SU-DHL-6 (cell line): ENCODE results near the gene INKA2.

Experiments
- H2AFZ ChIP-seq: fragments of 200-600 bp; sonication (generic); 2 replicates; pipeline ENCODE4 v1.6.1; 2014; ENCODE audit warnings: low read depth, mild to moderate bottlenecking, moderate library complexity, mixed read lengths, antibody characterized with exemption, low read length; ENCODE audit not compliant: severe bottlenecking
- H3F3A ChIP-seq: fragments of 200-600 bp; shearing (Covaris generic); 2 replicates; pipeline ENCODE4 v1.6.0; 2016; ENCODE audit warnings: antibody characterized with exemption, mild to moderate bottlenecking; ENCODE audit not compliant: insufficient read depth
- H3K27ac ChIP-seq: fragments of 200-600 bp; sonication (generic); 2 replicates; pipeline ENCODE4 v1.5.1; 2016; ENCODE audit warnings: low read depth, mild to moderate bottlenecking, low read length, moderate library complexity, mixed read lengths
- H3K27me3 ChIP-seq: fragments of 200-600 bp; sonication (generic), shearing (Covaris generic); 2 replicates; pipeline ENCODE4 v1.6.0; 2014; ENCODE audit warnings: mild to moderate bottlenecking, low read length
- H3K36me3 ChIP-seq: fragments of 200-600 bp; sonication (generic); 2 replicates; pipeline ENCODE4 v1.6.1; 2014; ENCODE audit warnings: mild to moderate bottlenecking, low read length, mixed read lengths
- H3K4me2 ChIP-seq: fragments of 300-600, 200-600 bp; shearing (Covaris generic), sonication (generic); 2 replicates; pipeline ENCODE4 v1.6.0; 2014; ENCODE audit warnings: low read length, low read depth, mild to moderate bottlenecking; ENCODE audit not compliant: poor library complexity, severe bottlenecking
- H3K4me3 ChIP-seq: fragments of 200-600 bp; sonication (generic); 2 replicates; pipeline ENCODE4 v1.5.1; 2014; ENCODE audit warnings: antibody characterized with exemption, low read length, mild to moderate bottlenecking, mixed read lengths; ENCODE audit not compliant: insufficient read depth, poor library complexity, severe bottlenecking
- H3K79me2 ChIP-seq: fragments of 200-600 bp; sonication (generic); 2 replicates; pipeline ENCODE4 v1.6.1; 2014; ENCODE audit warnings: mild to moderate bottlenecking, low read length, moderate library complexity; ENCODE audit not compliant: insufficient read depth
- H3K9ac ChIP-seq: fragments of 200-600 bp; sonication (generic); 2 replicates; pipeline ENCODE4 v1.7.0; 2014; ENCODE audit warnings: mild to moderate bottlenecking, low read length
- H3K9me2 ChIP-seq: fragments of 200-600 bp; sonication (generic); replicated peaks from 2 replicates; pipeline ENCODE4 v1.6.1; 2014; ENCODE audit warnings: low read length; ENCODE audit not compliant: insufficient read depth
- H3K9me3 ChIP-seq: fragments of 200-600 bp; sonication (generic); 2 replicates; pipeline ENCODE4 v1.6.1; 2014; ENCODE audit warnings: low read length, mixed read lengths; ENCODE audit not compliant: insufficient read depth
- H4K20me1 ChIP-seq: fragments of 200-600 bp; sonication (generic); 2 replicates; pipeline ENCODE4 v1.6.1; 2014; ENCODE audit warnings: low read depth, mild to moderate bottlenecking, antibody characterized with exemption, low read length, moderate library complexity, mixed read lengths
- EZH2phosphoT487 ChIP-seq: fragments of 200-600 bp; sonication (generic), shearing (Covaris generic); conservative IDR thresholded peaks from 2 replicates; pipeline ENCODE4 v1.6.1; 2018; ENCODE audit warnings: mild to moderate bottlenecking, antibody characterized with exemption, low read length, moderate library complexity, mixed read lengths
- TF ChIP-seq, protein P1 (sequence below): fragments of 200-600 bp; sonication (generic); IDR thresholded peaks from one replicate; pipeline ENCODE4 v1.5.1; 2017; ENCODE audit warnings: antibody characterized with exemption, mild to moderate bottlenecking, low read length, moderate library complexity; ENCODE audit not compliant: insufficient read depth, poor library complexity, severe bottlenecking

INKA2 gene

DNA sequence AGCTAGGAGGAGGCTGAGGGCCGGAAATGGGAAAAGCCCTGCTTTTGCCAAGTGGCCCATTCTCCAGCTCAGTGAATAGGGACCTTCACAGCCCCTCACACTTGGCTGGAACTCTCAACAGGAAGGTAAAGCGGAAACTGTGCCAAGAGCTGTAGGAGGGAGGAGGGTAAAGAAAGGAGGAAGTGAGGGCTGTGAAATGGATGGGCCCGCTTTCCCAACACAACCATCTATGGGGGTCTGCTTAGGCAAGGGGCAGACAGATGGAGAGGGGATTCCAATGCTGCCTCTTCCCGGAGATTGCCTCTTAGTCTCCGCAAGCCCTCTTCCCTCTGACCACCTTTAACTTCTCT lies 5.2 kb downstream of the INKA2 start:
- Histone ChIP-seq H3K9me3 (no peaks in the 10 kb centered on the region), H3K9ac (no peak overlapping the region), H3K27ac (no peak overlapping the region), H3K9me2 (no peaks in the 10 kb centered on the region), H4K20me1 (no peaks in the 10 kb centered on the region), H3K36me3 (no peaks in the 10 kb centered on the region; the same call in 1 of the 2 replicates), H3F3A (no peaks in the 10 kb centered on the region), H2AFZ (no peak overlapping the region), H3K79me2 (no peaks in the 10 kb centered on the region), H3K4me3 (no peak overlapping the region), H3K27me3 (no peaks in the 10 kb centered on the region), H3K4me2 (no peak overlapping the region)
- no peak for TF ChIP-seq EZH2phosphoT487
- TF ChIP-seq, protein P1, sequence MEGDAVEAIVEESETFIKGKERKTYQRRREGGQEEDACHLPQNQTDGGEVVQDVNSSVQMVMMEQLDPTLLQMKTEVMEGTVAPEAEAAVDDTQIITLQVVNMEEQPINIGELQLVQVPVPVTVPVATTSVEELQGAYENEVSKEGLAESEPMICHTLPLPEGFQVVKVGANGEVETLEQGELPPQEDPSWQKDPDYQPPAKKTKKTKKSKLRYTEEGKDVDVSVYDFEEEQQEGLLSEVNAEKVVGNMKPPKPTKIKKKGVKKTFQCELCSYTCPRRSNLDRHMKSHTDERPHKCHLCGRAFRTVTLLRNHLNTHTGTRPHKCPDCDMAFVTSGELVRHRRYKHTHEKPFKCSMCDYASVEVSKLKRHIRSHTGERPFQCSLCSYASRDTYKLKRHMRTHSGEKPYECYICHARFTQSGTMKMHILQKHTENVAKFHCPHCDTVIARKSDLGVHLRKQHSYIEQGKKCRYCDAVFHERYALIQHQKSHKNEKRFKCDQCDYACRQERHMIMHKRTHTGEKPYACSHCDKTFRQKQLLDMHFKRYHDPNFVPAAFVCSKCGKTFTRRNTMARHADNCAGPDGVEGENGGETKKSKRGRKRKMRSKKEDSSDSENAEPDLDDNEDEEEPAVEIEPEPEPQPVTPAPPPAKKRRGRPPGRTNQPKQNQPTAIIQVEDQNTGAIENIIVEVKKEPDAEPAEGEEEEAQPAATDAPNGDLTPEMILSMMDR = no peak

DNA sequence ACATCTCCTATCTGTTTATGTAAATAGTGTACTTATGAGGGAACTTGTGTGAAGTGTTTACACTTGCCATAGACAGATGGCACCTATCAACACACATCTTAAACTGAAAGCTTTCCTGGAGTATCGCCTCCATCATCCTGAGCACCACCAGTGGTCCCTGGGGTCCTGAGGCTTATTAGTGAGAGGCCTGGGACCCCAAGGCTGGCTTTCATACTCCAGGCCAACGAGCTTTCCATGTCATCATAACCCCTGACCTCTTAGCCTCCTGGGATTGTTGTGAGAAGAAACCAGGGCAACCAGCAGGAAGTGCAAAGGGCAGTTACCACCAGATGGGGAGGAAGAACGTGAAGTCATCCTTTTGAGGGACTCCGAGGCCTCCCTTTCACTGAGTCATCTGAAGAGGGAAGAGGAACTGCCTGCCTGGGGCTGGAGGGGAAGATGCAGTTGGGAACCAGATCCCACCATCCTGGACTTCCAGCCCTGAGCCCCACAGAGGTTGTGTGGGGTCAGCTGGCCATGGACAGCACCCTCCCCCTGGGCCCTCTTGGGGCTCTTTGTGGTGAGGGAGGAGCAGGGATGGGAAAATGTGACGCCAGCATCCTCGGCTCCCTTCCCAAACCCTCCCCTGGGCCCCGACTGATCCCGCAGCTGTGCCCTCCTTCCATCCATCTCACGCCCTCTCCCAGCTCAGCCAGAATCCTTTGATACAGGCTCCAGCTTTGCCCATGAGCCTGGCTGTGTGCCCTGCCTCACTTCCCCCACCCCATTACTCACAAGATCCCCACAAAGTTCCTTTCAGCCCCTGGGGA lies 5.8 kb downstream of the INKA2 start:
- Histone ChIP-seq H3K4me2 (no peak overlapping the region), H2AFZ (no peak overlapping the region), H3F3A (no peaks in the 10 kb centered on the region), H3K79me2 (no peaks in the 10 kb centered on the region), H4K20me1 (no peaks in the 10 kb centered on the region), H3K36me3 (no peaks in the 10 kb centered on the region; the same call in 1 of the 2 replicates), H3K4me3 (no peak overlapping the region), H3K27ac (no peak overlapping the region), H3K9ac (no peak overlapping the region), H3K27me3 (no peaks in the 10 kb centered on the region), H3K9me2 (no peaks in the 10 kb centered on the region), H3K9me3 (no peaks in the 10 kb centered on the region)
- TF ChIP-seq, protein P1 = no peak
- no peak for TF ChIP-seq EZH2phosphoT487

DNA sequence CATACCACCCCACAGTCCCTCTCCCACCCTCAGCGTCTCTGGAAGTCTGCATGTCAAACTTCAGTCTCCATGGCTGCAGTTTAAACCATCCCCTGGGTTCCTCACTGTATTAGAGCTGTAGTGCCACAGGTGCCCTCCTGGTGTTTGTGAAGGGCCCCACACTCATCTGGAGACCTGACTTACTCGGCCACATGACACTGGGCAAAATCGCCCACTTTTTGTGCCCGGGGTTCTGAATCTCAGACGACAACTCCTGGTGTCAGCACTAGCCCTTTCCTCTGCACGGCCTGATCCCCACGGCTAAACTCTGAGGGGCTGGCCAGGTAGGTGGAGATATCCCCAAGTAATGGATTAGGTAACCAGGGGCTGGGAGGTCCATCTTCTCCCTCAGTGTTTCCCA lies 6.5 kb downstream of the INKA2 start:
- H3K27me3 ChIP-seq = no peaks in the 10 kb centered on the region
- no peak overlapping the region for H3K4me3 ChIP-seq
- no peak overlapping the region for H3K4me2 ChIP-seq
- no peaks in the 10 kb centered on the region; the same call in 1 of the 2 replicates for H3K36me3 ChIP-seq
- H3K9me2 ChIP-seq = no peaks in the 10 kb centered on the region
- H2AFZ ChIP-seq = no peak overlapping the region
- TF ChIP-seq, protein P1 = no peak
- TF ChIP-seq EZH2phosphoT487 = no peak
- no peak overlapping the region for H3K9ac ChIP-seq
- no peaks in the 10 kb centered on the region for H3K9me3 ChIP-seq
- H4K20me1 ChIP-seq = no peaks in the 10 kb centered on the region
- H3F3A ChIP-seq = no peaks in the 10 kb centered on the region
- H3K27ac ChIP-seq = no peak overlapping the region
- no peaks in the 10 kb centered on the region for H3K79me2 ChIP-seq
